Thoracic aorta (tissue), 2 donors: ENCODE data around the gene CNGA3. TPM values are rescaled to one million over a fixed set of nuclear protein-coding genes. Genes with fewer than 3 reads are reported as not detected.
"Not testable (repeated sequence)": the region's sequence is repeated elsewhere in the genome, so short reads cannot be mapped to it uniquely, and the experiment has no call there.

Experiments used
- ATAC-seq: fragments of 150-250 bp; one replicate; pipeline ENCODE4 v1.8.0; 2017; ENCODE audit warnings: low read depth; ENCODE audit not compliant: insufficient number of reproducible peaks, low FRiP score
- DNase-seq: peaks from one replicate; pipeline ENCODE4 v3.0.0-alpha.2; 2020; ENCODE audit warnings: low spot score
- H3K27ac ChIP-seq, 2 donors: fragments of 200-600 bp; sonication (generic); 1 replicate in 1 of 2; 2 replicates in 1 of 2; pipeline ENCODE4 v1.5.1; 2016; ENCODE audit warnings: mild to moderate bottlenecking in 2 of 2, moderate library complexity in 2 of 2
- H3K27me3 ChIP-seq: fragments of 200-600 bp; sonication (generic); replicated peaks from 2 replicates; pipeline ENCODE4 v1.6.0; 2016; ENCODE audit warnings: mild to moderate bottlenecking; ENCODE audit not compliant: insufficient read depth
- H3K36me3 ChIP-seq: fragments of 200-600 bp; sonication (generic); one replicate; pipeline ENCODE4 v1.5.1; 2016
- H3K4me1 ChIP-seq, 2 donors: fragments of 200-600 bp; sonication (generic); 1 replicate in 1 of 2; 2 replicates in 1 of 2; pipeline versions ENCODE4 v1.5.1 to v1.6.0; 2016; ENCODE audit warnings: low read depth in 2 of 2, mild to moderate bottlenecking in 1 of 2; ENCODE audit not compliant: control insufficient read depth in 1 of 2
- H3K4me3 ChIP-seq: fragments of 200-600 bp; sonication (generic); 2 replicates; pipeline ENCODE4 v1.5.1; 2016; ENCODE audit warnings: mild to moderate bottlenecking
- H3K9me3 ChIP-seq: fragments of 200-600 bp; sonication (generic); 2 replicates; pipeline ENCODE4 v1.5.1; 2016
- total RNA-seq, 2 donors: library from RNA; depleted of rRNA; stranded (reverse); fragments of >200 nt; gene quantifications; one replicate each; pipeline versions ENCODE4 v1.1.0 to v1.2.3, GENCODE V29; 2016
- TF ChIP-seq, protein P1 (sequence below): fragments of 200-600 bp; sonication (generic); IDR thresholded peaks from one replicate; pipeline ENCODE4 v1.5.1; 2019; ENCODE audit warnings: antibody characterized with exemption

The CNGA3 gene
- total RNA-seq, 2 donors from 2014 or later, result not detected

GRCh38 chr2:98300141-98300874 is 45.9 kb upstream of the CNGA3 start:
- DNase-seq, result no peak
- H3K36me3 ChIP-seq, result no peaks in the 10 kb centered on the region
- H3K9me3 ChIP-seq, result no peaks in the 10 kb centered on the region
- H3K4me1 ChIP-seq, result no peaks in the 10 kb centered on the region
- H3K27ac ChIP-seq, result no peak overlapping the region
- no peak for ATAC-seq
- no peak overlapping the region for H3K4me3 ChIP-seq
- TF ChIP-seq, protein P1, sequence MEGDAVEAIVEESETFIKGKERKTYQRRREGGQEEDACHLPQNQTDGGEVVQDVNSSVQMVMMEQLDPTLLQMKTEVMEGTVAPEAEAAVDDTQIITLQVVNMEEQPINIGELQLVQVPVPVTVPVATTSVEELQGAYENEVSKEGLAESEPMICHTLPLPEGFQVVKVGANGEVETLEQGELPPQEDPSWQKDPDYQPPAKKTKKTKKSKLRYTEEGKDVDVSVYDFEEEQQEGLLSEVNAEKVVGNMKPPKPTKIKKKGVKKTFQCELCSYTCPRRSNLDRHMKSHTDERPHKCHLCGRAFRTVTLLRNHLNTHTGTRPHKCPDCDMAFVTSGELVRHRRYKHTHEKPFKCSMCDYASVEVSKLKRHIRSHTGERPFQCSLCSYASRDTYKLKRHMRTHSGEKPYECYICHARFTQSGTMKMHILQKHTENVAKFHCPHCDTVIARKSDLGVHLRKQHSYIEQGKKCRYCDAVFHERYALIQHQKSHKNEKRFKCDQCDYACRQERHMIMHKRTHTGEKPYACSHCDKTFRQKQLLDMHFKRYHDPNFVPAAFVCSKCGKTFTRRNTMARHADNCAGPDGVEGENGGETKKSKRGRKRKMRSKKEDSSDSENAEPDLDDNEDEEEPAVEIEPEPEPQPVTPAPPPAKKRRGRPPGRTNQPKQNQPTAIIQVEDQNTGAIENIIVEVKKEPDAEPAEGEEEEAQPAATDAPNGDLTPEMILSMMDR, result no peak
- H3K27me3 ChIP-seq, result no peaks in the 10 kb centered on the region

- no peak for DNase-seq
- Histone ChIP-seq H3K4me1 (no peaks in the 10 kb centered on the region), H3K9me3 (no peaks in the 10 kb centered on the region), H3K36me3 (no peaks in the 10 kb centered on the region), H3K4me3 (no peak overlapping the region), H3K27me3 (no peaks in the 10 kb centered on the region), H3K27ac (no peak overlapping the region)
- no peak for ATAC-seq
- TF ChIP-seq, protein P1, result no peak
Observed at GRCh38 chr2:98301469-98301868, 44.8 kb upstream of the CNGA3 start.

- not testable (repeated sequence) for H3K36me3 ChIP-seq, H3K4me3 ChIP-seq, H3K4me1 ChIP-seq, H3K27me3 ChIP-seq, H3K9me3 ChIP-seq, H3K27ac ChIP-seq, DNase-seq, ATAC-seq
Observed at GRCh38 chr2:98307131-98307696, 39.0 kb upstream of the CNGA3 start.

- Histone ChIP-seq H3K27me3 (no peaks in the 10 kb centered on the region), H3K9me3 (no peaks in the 10 kb centered on the region), H3K4me3 (no peak overlapping the region), H3K27ac (no peak overlapping the region), H3K36me3 (no peaks in the 10 kb centered on the region), H3K4me1 (no peaks in the 10 kb centered on the region)
- DNase-seq, result no peak
- no peak for ATAC-seq
- TF ChIP-seq, protein P1, result no peak
Observed at GRCh38 chr2:98308068-98308467, 38.2 kb upstream of the CNGA3 start.

DNA sequence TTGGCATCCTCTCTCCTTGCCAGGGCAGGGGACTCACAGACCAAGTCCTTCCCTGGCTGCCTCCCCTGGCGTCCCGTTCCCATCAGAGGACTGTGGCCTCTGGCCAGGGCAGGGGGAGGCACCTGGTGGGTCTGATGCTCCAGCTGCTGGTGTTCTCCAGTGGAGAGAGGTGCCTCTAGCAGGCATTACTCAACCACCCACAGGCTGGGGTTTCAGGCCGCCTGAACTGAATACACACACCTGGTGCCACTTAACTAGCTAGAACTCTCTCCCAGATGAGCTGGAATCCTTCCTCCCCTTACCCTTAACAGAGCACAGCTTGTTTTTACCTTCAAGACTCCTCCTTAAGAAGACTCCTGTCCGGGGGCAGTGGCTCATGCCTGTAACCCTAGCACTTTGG is 37.7 kb upstream of the CNGA3 start:
- TF ChIP-seq, protein P1, result no peak
- Histone ChIP-seq H3K27me3 (no peaks in the 10 kb centered on the region), H3K9me3 (no peaks in the 10 kb centered on the region), H3K27ac (no peak overlapping the region), H3K36me3 (no peaks in the 10 kb centered on the region), H3K4me3 (no peak overlapping the region), H3K4me1 (no peaks in the 10 kb centered on the region)
- ATAC-seq (no peak), DNase-seq (no peak)
